A549 treated with Mapracorat at 1 μM for 4 hours (cell line): ENCODE measurements around the gene PMPCB. TPM values are rescaled to one million over a fixed set of nuclear protein-coding genes. Genes with fewer than 3 reads are reported as not detected.

Experiments
- total RNA-seq: library from RNA; stranded (reverse); fragments of 200-300 nt; extraction: Qiagen RNA extraction; gene quantifications from 5 replicates; pipeline ENCODE4 v1.2.3, GENCODE V29; 2022

PMPCB gene, protein sequence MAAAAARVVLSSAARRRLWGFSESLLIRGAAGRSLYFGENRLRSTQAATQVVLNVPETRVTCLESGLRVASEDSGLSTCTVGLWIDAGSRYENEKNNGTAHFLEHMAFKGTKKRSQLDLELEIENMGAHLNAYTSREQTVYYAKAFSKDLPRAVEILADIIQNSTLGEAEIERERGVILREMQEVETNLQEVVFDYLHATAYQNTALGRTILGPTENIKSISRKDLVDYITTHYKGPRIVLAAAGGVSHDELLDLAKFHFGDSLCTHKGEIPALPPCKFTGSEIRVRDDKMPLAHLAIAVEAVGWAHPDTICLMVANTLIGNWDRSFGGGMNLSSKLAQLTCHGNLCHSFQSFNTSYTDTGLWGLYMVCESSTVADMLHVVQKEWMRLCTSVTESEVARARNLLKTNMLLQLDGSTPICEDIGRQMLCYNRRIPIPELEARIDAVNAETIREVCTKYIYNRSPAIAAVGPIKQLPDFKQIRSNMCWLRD
- total RNA-seq, result 60.8 to 75.6 TPM (median 65.3 TPM) in 5 replicates

DNA sequence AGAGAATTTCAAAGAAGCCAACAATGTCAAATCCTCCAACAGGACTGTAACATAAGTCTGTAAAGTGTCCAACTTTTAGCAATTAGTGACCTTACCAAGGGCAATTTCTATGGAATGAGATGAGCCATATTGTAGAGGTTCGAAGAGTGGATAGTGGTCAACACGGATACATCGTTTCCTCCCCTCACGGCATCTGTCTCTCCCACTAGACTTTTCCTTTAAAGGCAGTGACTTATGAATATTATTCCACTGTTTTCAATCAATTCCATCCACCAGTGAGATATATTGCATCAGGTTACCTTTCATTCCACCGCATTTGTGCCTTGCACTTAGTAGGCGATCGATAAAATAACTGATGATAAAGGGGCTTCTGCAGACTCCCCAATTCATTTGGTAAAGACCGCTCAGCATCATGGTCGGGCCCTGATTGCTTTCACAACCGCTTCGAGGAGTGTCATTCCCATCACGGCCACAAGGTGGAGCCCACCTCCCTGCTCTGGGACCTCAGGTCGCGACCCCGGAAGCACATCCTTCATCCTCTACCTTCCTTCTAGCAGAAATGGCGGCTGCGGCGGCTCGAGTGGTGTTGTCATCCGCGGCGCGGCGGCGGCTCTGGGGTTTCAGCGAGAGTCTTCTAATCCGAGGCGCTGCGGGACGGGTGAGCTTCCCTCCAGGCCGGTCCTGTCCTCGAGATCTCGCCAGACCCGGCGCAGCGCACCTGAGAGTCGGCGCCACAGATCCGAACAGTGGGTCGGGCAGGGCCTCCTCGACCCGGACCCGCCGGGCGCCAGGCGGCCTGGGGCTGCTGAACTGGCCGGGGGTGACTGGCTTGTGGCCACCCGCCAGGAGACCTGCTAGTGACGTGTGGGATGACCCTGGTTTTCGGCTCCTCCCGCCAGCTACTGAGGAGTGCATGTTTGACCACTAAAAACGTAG lies at the start of gene PMPCB:
TSS of gene PMPCB (plus strand) at position 535 of the 936 bp plus-strand sequence. CDS start at position 560, 25 bp downstream.

GRCh38 chr7:103344453-103345149 lies 47.4 kb downstream of the PMPCB start, which contains the start of gene DNAJC2:
TSS of gene DNAJC2 (minus strand) at chr7:103344767. CDS start at chr7:103344622, 145 bp downstream.

GRCh38 chr7:103347507-103348267 lies 50.5 kb downstream of the PMPCB start, which contains the start of gene PSMC2:
TSS of gene PSMC2 (plus strand) at chr7:103347643. CDS start at chr7:103347712, 69 bp downstream.

Other genes starting within 250 kb of the PMPCB start
- gene FBXL13, start 222.6 kb upstream of the PMPCB start, total RNA-seq, result 0.39 to 0.58 TPM (median 0.42 TPM) in 5 replicates
- gene ARMC10, start 222.3 kb upstream of the PMPCB start, total RNA-seq, result 26.6 to 35.7 TPM (median 35.1 TPM) in 5 replicates
- gene NAPEPLD, start 148.3 kb upstream of the PMPCB start, total RNA-seq, result 2.5 to 3.8 TPM (median 3.5 TPM) in 5 replicates
- 38.4 to 44.8 TPM (median 40.4 TPM) in 5 replicates for gene DNAJC2, start 47.3 kb downstream of the PMPCB start, total RNA-seq
- gene PSMC2, start 50.2 kb downstream of the PMPCB start, total RNA-seq, result 151 to 196 TPM (median 154 TPM) in 5 replicates
- gene SLC26A5, start 148.8 kb downstream of the PMPCB start, total RNA-seq, result not detected in 5 replicates